ENCODE data around the gene UNC5C. TPM values are rescaled to one million over a fixed set of nuclear protein-coding genes. Genes with fewer than 3 reads are reported as not detected.

Gene UNC5C
- total RNA-seq, 2 experiments from 2014 or later: not detected

DNA sequence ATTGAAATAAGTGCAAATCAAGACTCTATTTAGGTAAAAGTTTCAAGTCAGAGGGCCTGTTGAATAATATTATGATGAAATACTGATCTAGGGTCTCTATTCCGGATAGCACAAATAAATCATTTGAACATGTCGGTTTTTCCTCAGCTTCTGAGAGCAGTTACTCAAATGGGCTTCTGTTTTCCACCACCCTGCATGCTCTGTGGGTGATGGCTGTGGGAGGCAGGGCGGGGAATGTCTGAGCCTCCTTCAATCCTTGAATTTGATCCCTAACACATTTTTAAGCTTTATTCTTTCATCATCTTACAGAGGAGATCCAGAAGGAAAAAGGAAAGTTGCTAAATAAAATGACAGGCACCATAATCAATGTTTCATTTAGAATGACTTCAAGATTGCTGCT, 8.5 kb downstream of the UNC5C start:
- intact Hi-C loops (cut with micrococcal nuclease): no loop called here
- DNase-seq: no peak
- H3K4me3 Mint-ChIP-seq: no peak overlapping the region

DNA sequence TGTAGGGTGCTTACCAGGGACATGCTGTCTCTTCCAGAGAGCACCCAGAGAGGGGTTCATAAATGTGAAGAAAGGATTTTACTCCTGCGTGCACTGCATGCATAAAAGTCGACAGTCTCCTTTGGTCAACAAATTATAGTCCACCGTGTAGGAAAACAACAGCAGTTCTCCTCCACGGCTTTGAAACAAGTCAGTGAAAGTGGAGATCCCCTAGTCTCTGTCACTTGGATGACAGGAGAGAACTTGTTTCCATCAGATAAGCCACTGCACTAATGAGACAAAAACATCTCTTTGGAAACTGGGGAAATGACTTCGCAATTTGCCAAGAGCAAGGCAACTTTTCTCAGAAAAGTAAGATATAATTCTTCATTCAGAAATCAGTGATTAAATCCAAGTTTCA, 9.7 kb downstream of the UNC5C start:
- Mint-ChIP-seq H3K4me1 (ENCODE audit: low read depth) (no peaks in the 10 kb centered on the region), H3K36me3 (ENCODE audit: low read depth) (no peaks in the 10 kb centered on the region), H3K9me3 (no peaks in the 10 kb centered on the region), H3K27me3 (peaks cover 1% of the 10 kb centered on the region), H3K27ac (no peak overlapping the region), H3K4me3 (no peak overlapping the region)
- TF ChIP-seq, protein P1, sequence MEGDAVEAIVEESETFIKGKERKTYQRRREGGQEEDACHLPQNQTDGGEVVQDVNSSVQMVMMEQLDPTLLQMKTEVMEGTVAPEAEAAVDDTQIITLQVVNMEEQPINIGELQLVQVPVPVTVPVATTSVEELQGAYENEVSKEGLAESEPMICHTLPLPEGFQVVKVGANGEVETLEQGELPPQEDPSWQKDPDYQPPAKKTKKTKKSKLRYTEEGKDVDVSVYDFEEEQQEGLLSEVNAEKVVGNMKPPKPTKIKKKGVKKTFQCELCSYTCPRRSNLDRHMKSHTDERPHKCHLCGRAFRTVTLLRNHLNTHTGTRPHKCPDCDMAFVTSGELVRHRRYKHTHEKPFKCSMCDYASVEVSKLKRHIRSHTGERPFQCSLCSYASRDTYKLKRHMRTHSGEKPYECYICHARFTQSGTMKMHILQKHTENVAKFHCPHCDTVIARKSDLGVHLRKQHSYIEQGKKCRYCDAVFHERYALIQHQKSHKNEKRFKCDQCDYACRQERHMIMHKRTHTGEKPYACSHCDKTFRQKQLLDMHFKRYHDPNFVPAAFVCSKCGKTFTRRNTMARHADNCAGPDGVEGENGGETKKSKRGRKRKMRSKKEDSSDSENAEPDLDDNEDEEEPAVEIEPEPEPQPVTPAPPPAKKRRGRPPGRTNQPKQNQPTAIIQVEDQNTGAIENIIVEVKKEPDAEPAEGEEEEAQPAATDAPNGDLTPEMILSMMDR (IDR thresholded peaks at IDR 0.05): no peak
- intact Hi-C loops (cut with micrococcal nuclease): no loop called here
- DNase-seq (no peak), ATAC-seq (no peak)
- ChIA-PET CTCF (no interaction called here), POLR2A (no interaction called here)

More for the DNA sequence above, 8.5 kb downstream of the UNC5C start:
- TF ChIP-seq, protein P1 (IDR thresholded peaks at IDR 0.05): no peak
- POLR2A ChIA-PET: no interaction called here
- Mint-ChIP-seq H3K27ac (no peak overlapping the region), H3K9me3 (no peaks in the 10 kb centered on the region), H3K4me1 (ENCODE audit: low read depth) (no peaks in the 10 kb centered on the region), H3K36me3 (ENCODE audit: low read depth) (no peaks in the 10 kb centered on the region), H3K27me3 (peaks cover 1% of the 10 kb centered on the region)
- CTCF ChIA-PET: no interaction called here
- ATAC-seq: no peak

DNA sequence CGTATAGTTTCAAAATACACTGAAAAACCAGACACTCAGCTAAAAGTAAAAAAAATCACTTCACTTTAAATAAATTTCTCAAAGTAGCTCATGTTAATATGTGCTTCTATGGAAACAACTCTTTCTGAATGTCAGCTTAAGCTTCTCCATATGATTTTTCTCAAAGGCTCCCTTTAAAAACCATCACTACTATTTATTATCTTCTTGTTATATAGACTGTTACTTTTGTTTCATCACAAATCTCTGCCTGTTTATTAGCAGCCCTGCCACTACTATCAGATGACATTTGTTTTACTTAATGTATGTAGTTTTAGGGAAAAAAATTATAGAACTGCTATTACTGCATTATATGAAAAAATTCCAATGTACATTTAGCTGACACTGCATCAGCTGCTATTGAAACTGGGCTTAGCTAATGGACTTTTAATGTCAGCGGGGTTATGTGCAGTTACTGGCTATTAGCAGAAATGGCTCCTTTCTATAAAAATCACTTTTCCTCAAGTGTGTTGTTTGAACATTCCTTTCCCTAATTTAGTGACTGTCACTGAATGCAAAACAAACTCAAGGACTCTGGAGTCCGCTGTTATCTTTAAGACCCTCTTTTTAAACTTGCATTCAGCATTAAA, 10.8 kb downstream of the UNC5C start:
- intact Hi-C loops (cut with micrococcal nuclease): no loop called here
- no peaks in the 10 kb centered on the region for H3K4me1 Mint-ChIP-seq (ENCODE audit: low read depth)
- DNase-seq (no peak), ATAC-seq (no peak)
- no peak overlapping the region for H3K4me3 Mint-ChIP-seq
- no peaks in the 10 kb centered on the region for H3K36me3 Mint-ChIP-seq (ENCODE audit: low read depth)
- CTCF ChIA-PET: no interaction called here
- no peak overlapping the region for H3K27ac Mint-ChIP-seq
- POLR2A ChIA-PET: no interaction called here
- TF ChIP-seq, protein P1 (IDR thresholded peaks at IDR 0.05): no peak
- H3K9me3 Mint-ChIP-seq: no peaks in the 10 kb centered on the region
- peaks cover 1% of the 10 kb centered on the region for H3K27me3 Mint-ChIP-seq

DNA sequence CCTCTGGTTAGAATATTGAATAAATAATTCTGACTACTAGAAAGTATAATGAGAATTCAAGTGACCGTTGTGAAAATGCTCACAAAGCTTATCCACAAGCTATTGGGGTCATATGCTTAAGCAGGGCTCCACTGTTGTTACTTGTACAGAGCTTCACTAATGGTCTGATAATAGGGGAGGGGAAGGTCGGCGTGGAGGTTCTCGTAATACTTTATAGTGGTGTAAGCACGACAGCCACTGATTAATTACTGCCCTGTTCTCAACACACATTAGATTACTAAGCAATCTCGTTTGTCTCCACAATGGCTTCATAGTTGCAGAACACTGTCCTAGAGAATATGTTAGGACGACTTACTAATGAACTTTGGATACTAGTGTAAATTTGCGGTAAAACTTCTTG, 11.6 kb downstream of the UNC5C start:
- no peak overlapping the region for H3K27ac Mint-ChIP-seq
- H3K9me3 Mint-ChIP-seq: no peaks in the 10 kb centered on the region
- TF ChIP-seq, protein P1 (IDR thresholded peaks at IDR 0.05): no peak
- DNase-seq (no peak), ATAC-seq (no peak)
- ChIA-PET CTCF (interaction anchor here (0.9 kb wide), 1 partner anchor 17 kb away, joined by 3 read pairs; no protein-coding TSS in a partner anchor), POLR2A (interaction anchor here (0.6 kb wide), 1 partner anchor 367 kb away, joined by 3 read pairs; no protein-coding TSS in a partner anchor)
- intact Hi-C loops (cut with micrococcal nuclease): no loop called here
- no peak overlapping the region for H3K4me3 Mint-ChIP-seq
- H3K27me3 Mint-ChIP-seq: no peaks in the 10 kb centered on the region
- H3K4me1 Mint-ChIP-seq (ENCODE audit: low read depth): no peaks in the 10 kb centered on the region
- H3K36me3 Mint-ChIP-seq (ENCODE audit: low read depth): no peaks in the 10 kb centered on the region

DNA sequence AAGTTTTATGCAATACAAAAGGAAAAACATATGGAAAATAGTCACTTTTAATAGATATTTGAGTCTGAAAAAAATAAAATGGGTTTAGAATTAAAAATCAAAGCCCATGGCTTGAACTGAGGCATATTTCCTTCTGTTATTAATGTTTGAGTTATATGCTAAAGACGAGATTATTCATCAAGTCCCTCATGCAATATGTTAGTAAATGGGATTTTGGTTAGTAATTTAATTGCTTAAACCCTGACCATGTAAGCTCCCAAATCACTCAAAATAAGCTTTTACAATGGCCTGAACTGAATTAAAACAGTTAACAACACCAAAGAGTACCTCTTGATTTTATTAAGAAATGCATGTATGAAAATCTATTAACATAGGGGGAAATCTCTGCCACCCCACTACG, 12.1 kb downstream of the UNC5C start:
- no peaks in the 10 kb centered on the region for H3K4me1 Mint-ChIP-seq (ENCODE audit: low read depth)
- no peak overlapping the region for H3K4me3 Mint-ChIP-seq
- intact Hi-C loops (cut with micrococcal nuclease): no loop called here
- ChIA-PET POLR2A (interaction anchor here (0.6 kb wide), 1 partner anchor 367 kb away, joined by 3 read pairs; no protein-coding TSS in a partner anchor), CTCF (interaction anchor here (0.9 kb wide), 1 partner anchor 16 kb away, joined by 3 read pairs; no protein-coding TSS in a partner anchor)
- no peak for DNase-seq
- H3K9me3 Mint-ChIP-seq: no peaks in the 10 kb centered on the region
- H3K27me3 Mint-ChIP-seq: no peaks in the 10 kb centered on the region
- TF ChIP-seq, protein P1 (IDR thresholded peaks at IDR 0.05): no peak
- no peak for ATAC-seq
- H3K36me3 Mint-ChIP-seq (ENCODE audit: low read depth): no peaks in the 10 kb centered on the region
- H3K27ac Mint-ChIP-seq: no peak overlapping the region

All from activated CD8-positive, alpha-beta T cell treated with anti-CD3 and anti-CD28 coated beads for 36 hours (primary cell).